Naive thymus-derived CD4-positive, alpha-beta T cell (primary cell): Measurements from ENCODE around the gene MLH3. TPM values are rescaled to one million over a fixed set of nuclear protein-coding genes. Genes with fewer than 3 reads are reported as not detected.
A peak's percentile ranks its signal among the peaks of the same experiment; 100 is the strongest.

Source experiments
- ATAC-seq: fragments of 150-1000 bp; cut with Tn5 transposase; 2 replicates; pipeline ENCODE4 v1.10.0; 2021; ENCODE audit warnings: mild to moderate bottlenecking, moderate library complexity
- CTCF ChIA-PET: fragments of 350-600 bp; sonication (Branson Sonifier 250); formaldehyde crosslinking; loops from one replicate; lab custom pipeline; 2021; ENCODE audit warnings: antibody characterized with exemption; lab: Charles Lee
- POLR2A ChIA-PET: fragments of 350-600 bp; sonication (Branson Sonifier 250); formaldehyde crosslinking; loops from one replicate; lab custom pipeline; 2021; ENCODE audit warnings: antibody characterized with exemption, inconsistent platforms; lab: Charles Lee
- DNase-seq, 9 donors: peaks; one replicate each; pipeline versions ENCODE4 v3.0.0 to v3.0.0-alpha.2; 2020 to 2022; ENCODE audit warnings: mixed read lengths in 1 of 9
- H3K27ac ChIP-seq: one replicate; pipeline ENCODE4 v1.7.0; 2013; ENCODE audit warnings: mild to moderate bottlenecking, low read depth, low read length, moderate library complexity
- H3K27me3 ChIP-seq, 2 donors: one replicate each; pipeline ENCODE4 v1.7.0; 2013; ENCODE audit warnings: low read length in 2 of 2, mild to moderate bottlenecking in 2 of 2, moderate library complexity in 2 of 2; ENCODE audit not compliant: control insufficient read depth in 2 of 2, insufficient read depth in 2 of 2
- H3K36me3 ChIP-seq, 3 experiments: 1 replicate in 2 of 3; 2 replicates in 1 of 3; pipeline ENCODE4 v1.7.0; 2013; ENCODE audit warnings: low read length in 3 of 3, mild to moderate bottlenecking in 3 of 3, moderate library complexity in 1 of 3; ENCODE audit not compliant: insufficient read depth in 3 of 3, control insufficient read depth in 2 of 3
- H3K4me1 ChIP-seq, 2 donors: one replicate each; pipeline ENCODE4 v1.7.0; 2013; ENCODE audit warnings: low read length in 2 of 2, mild to moderate bottlenecking in 2 of 2, moderate library complexity in 1 of 2; ENCODE audit not compliant: control insufficient read depth in 2 of 2, insufficient read depth in 2 of 2
- H3K4me3 ChIP-seq: 2 replicates; pipeline ENCODE4 v1.7.0; 2013; ENCODE audit warnings: mild to moderate bottlenecking, low read length
- H3K9me3 ChIP-seq, 3 experiments: 1 replicate in 2 of 3; 2 replicates in 1 of 3; pipeline ENCODE4 v1.7.0; 2013; ENCODE audit warnings: low read length in 3 of 3; ENCODE audit not compliant: control insufficient read depth in 2 of 3
- H3K27ac Mint-ChIP-seq, 9 donors: one replicate each; pipeline ENCODE4 v1.8.0; 2020 to 2022; ENCODE audit warnings: mixed read lengths in 9 of 9, mild to moderate bottlenecking in 8 of 9, moderate library complexity in 5 of 9, inconsistent platforms in 2 of 9
- H3K27me3 Mint-ChIP-seq, 5 donors: one replicate each; pipeline ENCODE4 v1.8.0; 2021 to 2022; ENCODE audit warnings: mixed read lengths in 5 of 5, mild to moderate bottlenecking in 1 of 5
- H3K36me3 Mint-ChIP-seq, 5 donors: one replicate each; pipeline ENCODE4 v1.8.0; 2020 to 2022; ENCODE audit warnings: mixed read lengths in 5 of 5, mild to moderate bottlenecking in 3 of 5, inconsistent platforms in 1 of 5
- H3K4me1 Mint-ChIP-seq, 7 donors: one replicate each; pipeline ENCODE4 v1.8.0; 2020 to 2022; ENCODE audit warnings: mixed read lengths in 7 of 7, mild to moderate bottlenecking in 3 of 7, inconsistent platforms in 1 of 7
- H3K4me3 Mint-ChIP-seq, 10 donors: one replicate each; pipeline ENCODE4 v1.8.0; 2020 to 2022; ENCODE audit warnings: mild to moderate bottlenecking in 10 of 10, mixed read lengths in 10 of 10, moderate library complexity in 6 of 10, inconsistent platforms in 2 of 10
- H3K9me3 Mint-ChIP-seq, 11 donors: one replicate each; pipeline ENCODE4 v1.8.0; 2020 to 2022; ENCODE audit warnings: mixed read lengths in 11 of 11, mild to moderate bottlenecking in 4 of 11, inconsistent platforms in 1 of 11, moderate library complexity in 1 of 11
- intact Hi-C, 2 donors: fragments of 100-400 bp; cut with micrococcal nuclease; formaldehyde crosslinking; loops; one replicate each; pipeline ENCODE4 v1.15.1; 2023
- polyA plus RNA-seq, 2 donors: library from polyadenylated mRNA; unstranded; fragments of 300-500 nt; fragmentation: Illumina TruSeq; gene quantifications; one replicate each; pipeline ENCODE4 v1.2.3, GENCODE V29; 2021
- total RNA-seq, 6 experiments: library from RNA in 5 of 6; stranded (reverse) in 5 of 6; gene quantifications; 1 replicate in 5 of 6; 2 replicates in 1 of 6; pipeline ENCODE4 v1.2.3 and lab custom pipeline; 2021 to 2026

Gene MLH3
- total RNA-seq (10 to 100 TPM; 19.9 to 26.7 (median 20.5) TPM), polyA plus RNA-seq (10 to 100 TPM; 11.4 to 15.6 TPM), total RNA-seq (lab: John Stamatoyannopoulos, UW) (40.8 reads per million, percentile 66 among the genes with 10 or more reads in this experiment)

GRCh38 chr14:75050852-75051555 is at the start of gene MLH3:
Gene MLH3, minus strand, starts transcription at chr14:75051467. Its CDS starts 1,812 bp downstream, at chr14:75049655.
- peak within 1 kb of the TSS; percentile 81 for H3K4me3 ChIP-seq
- no peaks in the 10 kb centered on the region for H3K9me3 ChIP-seq
- no peaks in the 10 kb centered on the region for H3K36me3 ChIP-seq
- intact Hi-C loops = loop anchor here (1.0 to 2.0 kb wide), 3 partner anchors 12 to 49 kb away; partner anchors contain the start of genes EIF2B2 (in 2 of the 2) and ZC2HC1C (in 1 of the 2)
- peaks cover 0 to 5% (median 0%) of the 10 kb centered on the region in 11 donors for H3K9me3 Mint-ChIP-seq
- no peaks in the 10 kb centered on the region for H3K27me3 ChIP-seq
- H3K4me1 Mint-ChIP-seq = peaks cover 19 to 65% (median 47%) of the 10 kb centered on the region in 7 donors
- peak within 1 kb of the TSS; percentile 92 to 96 (median 94) for H3K4me3 Mint-ChIP-seq
- no peaks in the 10 kb centered on the region for H3K27me3 Mint-ChIP-seq
- H3K4me1 ChIP-seq = peaks cover 8 to 9% of the 10 kb centered on the region in 2 donors
- peaks cover 0 to 30% (median 23%) of the 10 kb centered on the region in 5 donors for H3K36me3 Mint-ChIP-seq
- H3K27ac Mint-ChIP-seq = peak within 1 kb of the TSS; percentile 90 to 98 (median 95)
- POLR2A ChIA-PET = interaction anchor here (3.7 kb wide), 1 partner anchor 13 kb away, joined by 29 read pairs; the partner anchor contains the start of gene ACYP1
- peak within 1 kb of the TSS; percentile 86 for H3K27ac ChIP-seq
- CTCF ChIA-PET = no interaction called here
- ATAC-seq (peak; percentile 90), DNase-seq (peak; percentile 69 to 82 (median 78))

- Histone ChIP-seq H3K4me1 (no peaks in the 10 kb centered on the region), H3K4me3 (no peak overlapping the region), H3K9me3 (no peaks in the 10 kb centered on the region), H3K36me3 (peaks cover 16 to 91% (median 21%) of the 10 kb centered on the region in 3 experiments), H3K27ac (no peak overlapping the region), H3K27me3 (no peaks in the 10 kb centered on the region)
- ATAC-seq = no peak
- H3K9me3 Mint-ChIP-seq = no peaks in the 10 kb centered on the region
- ChIA-PET POLR2A (no interaction called here), CTCF (interaction anchor here (1.1 kb wide), 1 partner anchor 216 kb away, joined by 6 read pairs; no protein-coding TSS in a partner anchor)
- H3K36me3 Mint-ChIP-seq = peaks cover 25 to 62% (median 38%) of the 10 kb centered on the region in 5 donors
- no peak for DNase-seq
- intact Hi-C loops = no loop called here
- H3K27ac Mint-ChIP-seq = peak overlapping the region in 1 of 9 donors; percentile 9
- no peak overlapping the region for H3K4me3 Mint-ChIP-seq
- H3K27me3 Mint-ChIP-seq = no peaks in the 10 kb centered on the region
- peaks cover 0 to 18% (median 6%) of the 10 kb centered on the region in 7 donors for H3K4me1 Mint-ChIP-seq
These were observed 47.4 kb upstream of the MLH3 start for GRCh38 chr14:75098682-75099081.

- peaks cover 0 to 18% (median 6%) of the 10 kb centered on the region in 7 donors for H3K4me1 Mint-ChIP-seq
- Histone ChIP-seq H3K9me3 (no peaks in the 10 kb centered on the region), H3K4me3 (no peak overlapping the region), H3K27me3 (no peaks in the 10 kb centered on the region), H3K4me1 (no peaks in the 10 kb centered on the region), H3K27ac (no peak overlapping the region), H3K36me3 (peaks cover 16 to 88% (median 21%) of the 10 kb centered on the region in 3 experiments)
- no peak overlapping the region for H3K4me3 Mint-ChIP-seq
- H3K27ac Mint-ChIP-seq = peak overlapping the region in 2 of 9 donors; percentile 9 to 13
- ATAC-seq = no peak
- no peaks in the 10 kb centered on the region for H3K27me3 Mint-ChIP-seq
- DNase-seq = no peak
- peaks cover 21 to 59% (median 35%) of the 10 kb centered on the region in 5 donors for H3K36me3 Mint-ChIP-seq
- intact Hi-C loops = no loop called here
- POLR2A ChIA-PET = interaction anchor here (0.6 kb wide), 1 partner anchor 28 kb away, joined by 3 read pairs; the partner anchor contains the start of gene NEK9
- CTCF ChIA-PET = interaction anchor here (1.1 kb wide), 1 partner anchor 215 kb away, joined by 6 read pairs; no protein-coding TSS in a partner anchor
- H3K9me3 Mint-ChIP-seq = no peaks in the 10 kb centered on the region
These were observed 46.9 kb upstream of the MLH3 start for GRCh38 chr14:75098212-75098611.

- ChIA-PET POLR2A (no interaction called here), CTCF (interaction anchor here (0.6 kb wide), 1 partner anchor 27 kb away, joined by 4 read pairs; no protein-coding TSS in a partner anchor)
- peaks cover 21 to 58% (median 31%) of the 10 kb centered on the region in 5 donors for H3K36me3 Mint-ChIP-seq
These were observed 45.7 kb upstream of the MLH3 start for GRCh38 chr14:75096959-75097358.

GRCh38 chr14:75095690-75096089 is 44.4 kb upstream of the MLH3 start:
- Histone ChIP-seq H3K9me3 (no peaks in the 10 kb centered on the region), H3K36me3 (peaks cover 16 to 81% (median 21%) of the 10 kb centered on the region in 3 experiments), H3K27ac (no peak overlapping the region), H3K4me1 (no peaks in the 10 kb centered on the region), H3K4me3 (no peak overlapping the region), H3K27me3 (no peaks in the 10 kb centered on the region)
- Mint-ChIP-seq H3K9me3 (no peaks in the 10 kb centered on the region), H3K27ac (no peak overlapping the region), H3K36me3 (peaks cover 17 to 55% (median 27%) of the 10 kb centered on the region in 5 donors), H3K27me3 (no peaks in the 10 kb centered on the region), H3K4me3 (no peak overlapping the region), H3K4me1 (peaks cover 0 to 18% (median 6%) of the 10 kb centered on the region in 7 donors)
- ATAC-seq (no peak), DNase-seq (no peak)
- ChIA-PET CTCF (no interaction called here), POLR2A (no interaction called here)
- intact Hi-C loops = no loop called here

More at GRCh38 chr14:75096959-75097358, 45.7 kb upstream of the MLH3 start:
- Histone ChIP-seq H3K36me3 (peaks cover 20 to 80% (median 21%) of the 10 kb centered on the region in 3 experiments), H3K27me3 (no peaks in the 10 kb centered on the region), H3K4me1 (no peaks in the 10 kb centered on the region), H3K27ac (no peak overlapping the region), H3K9me3 (no peaks in the 10 kb centered on the region), H3K4me3 (no peak overlapping the region)
- Mint-ChIP-seq H3K27ac (no peak overlapping the region), H3K27me3 (no peaks in the 10 kb centered on the region), H3K9me3 (no peaks in the 10 kb centered on the region), H3K4me1 (peaks cover 0 to 18% (median 6%) of the 10 kb centered on the region in 7 donors), H3K4me3 (no peak overlapping the region)
- DNase-seq = no peak
- ATAC-seq = no peak
- intact Hi-C loops = no loop called here

- no peaks in the 10 kb centered on the region for H3K9me3 ChIP-seq
- ChIA-PET CTCF (no interaction called here), POLR2A (no interaction called here)
- ATAC-seq (no peak), DNase-seq (no peak)
- Mint-ChIP-seq H3K9me3 (no peaks in the 10 kb centered on the region), H3K4me1 (peaks cover 0 to 18% (median 6%) of the 10 kb centered on the region in 7 donors), H3K27ac (peak overlapping the region in 1 of 9 donors; percentile 40), H3K4me3 (no peak overlapping the region), H3K36me3 (peaks cover 17 to 55% (median 27%) of the 10 kb centered on the region in 5 donors), H3K27me3 (no peaks in the 10 kb centered on the region)
- no peak overlapping the region for H3K4me3 ChIP-seq
- H3K27ac ChIP-seq = no peak overlapping the region
- intact Hi-C loops = no loop called here
- no peaks in the 10 kb centered on the region for H3K4me1 ChIP-seq
- peaks cover 16 to 81% (median 21%) of the 10 kb centered on the region in 3 experiments for H3K36me3 ChIP-seq
- no peaks in the 10 kb centered on the region for H3K27me3 ChIP-seq
These were observed 43.6 kb upstream of the MLH3 start for GRCh38 chr14:75094896-75095295.
